Progenitor cell of endocrine pancreas (in vitro differentiated cells): Measurements from ENCODE around the gene GPR176. TPM values are rescaled to one million over a fixed set of nuclear protein-coding genes. Genes with fewer than 3 reads are reported as not detected.

Experiments used
- DNase-seq: peaks from one replicate; pipeline ENCODE4 v3.0.0; 2021; ENCODE audit warnings: low spot score; ENCODE audit not compliant: unreplicated experiment
- H3K27ac Mint-ChIP-seq: 2 replicates; pipeline ENCODE4 v1.8.0; 2021; ENCODE audit warnings: mild to moderate bottlenecking, moderate library complexity, mixed read lengths
- H3K27me3 Mint-ChIP-seq: 2 replicates; pipeline ENCODE4 v1.8.0; 2021; ENCODE audit warnings: mixed read lengths
- H3K36me3 Mint-ChIP-seq: 2 replicates; pipeline ENCODE4 v1.8.0; 2022; ENCODE audit warnings: mixed read lengths; ENCODE audit not compliant: insufficient read depth
- H3K4me1 Mint-ChIP-seq: 2 replicates; pipeline ENCODE4 v1.8.0; 2021; ENCODE audit warnings: low read depth, mixed read lengths
- H3K4me3 Mint-ChIP-seq: 2 replicates; pipeline ENCODE4 v1.8.0; 2021; ENCODE audit warnings: low read depth, mild to moderate bottlenecking, moderate library complexity, mixed read lengths
- H3K9me3 Mint-ChIP-seq: 2 replicates; pipeline ENCODE4 v1.8.0; 2021; ENCODE audit warnings: low read depth, mixed read lengths
- CTCF ChIP-seq: fragments of 200-600 bp; sonication (generic); IDR thresholded peaks from one replicate; pipeline ENCODE4 v1.5.0; 2021; ENCODE audit warnings: antibody characterized with exemption, mild to moderate bottlenecking; ENCODE audit not compliant: unreplicated experiment
- total RNA-seq: library from RNA; stranded (reverse); gene quantifications from 2 replicates; pipeline ENCODE4 v1.2.1, GENCODE V29; 2021

The GPR176 gene
- total RNA-seq, 1 donor from 2014 or later: 1.0 TPM

GRCh38 chr15:39919411-39919747 lies 687 bp downstream of the GPR176 start:
- peaks cover 14% of the 10 kb centered on the region for H3K4me1 Mint-ChIP-seq
- H3K9me3 Mint-ChIP-seq: peaks cover 10% of the 10 kb centered on the region
- H3K36me3 Mint-ChIP-seq: no peaks in the 10 kb centered on the region
- H3K4me3 Mint-ChIP-seq: peak overlapping the region; percentile 64
- H3K27ac Mint-ChIP-seq: no peak overlapping the region
- no peak for DNase-seq
- peaks cover 22% of the 10 kb centered on the region for H3K27me3 Mint-ChIP-seq
- TF ChIP-seq CTCF: no peak

GRCh38 chr15:39918688-39919385 lies 1.2 kb downstream of the GPR176 start:
- TF ChIP-seq CTCF: no peak
- peaks cover 10% of the 10 kb centered on the region for H3K9me3 Mint-ChIP-seq
- no peaks in the 10 kb centered on the region for H3K36me3 Mint-ChIP-seq

GRCh38 chr15:39914977-39915376 lies 5.1 kb downstream of the GPR176 start:
- H3K9me3 Mint-ChIP-seq: peaks cover 4% of the 10 kb centered on the region
- H3K27ac Mint-ChIP-seq: no peak overlapping the region
- DNase-seq: no peak
- no peak for TF ChIP-seq CTCF
- H3K36me3 Mint-ChIP-seq: no peaks in the 10 kb centered on the region
- no peaks in the 10 kb centered on the region for H3K4me1 Mint-ChIP-seq
- no peak overlapping the region for H3K4me3 Mint-ChIP-seq
- H3K27me3 Mint-ChIP-seq: peaks cover 25% of the 10 kb centered on the region

More at GRCh38 chr15:39918688-39919385, 1.2 kb downstream of the GPR176 start:
- Mint-ChIP-seq H3K27me3 (peaks cover 22% of the 10 kb centered on the region), H3K27ac (peak overlapping the region; percentile 30), H3K4me3 (peak overlapping the region; percentile 46), H3K4me1 (peaks cover 14% of the 10 kb centered on the region)
- no peak for DNase-seq

- H3K36me3 Mint-ChIP-seq: no peaks in the 10 kb centered on the region
- H3K27ac Mint-ChIP-seq: no peak overlapping the region
- no peak overlapping the region for H3K4me3 Mint-ChIP-seq
- H3K9me3 Mint-ChIP-seq: no peaks in the 10 kb centered on the region
- no peak for DNase-seq
- H3K27me3 Mint-ChIP-seq: peaks cover 9% of the 10 kb centered on the region
- peaks cover 4% of the 10 kb centered on the region for H3K4me1 Mint-ChIP-seq
- TF ChIP-seq CTCF: no peak
Measured at GRCh38 chr15:39909007-39909406, 11.1 kb downstream of the GPR176 start.

- no peak overlapping the region for H3K27ac Mint-ChIP-seq
- TF ChIP-seq CTCF: no peak
Measured at GRCh38 chr15:39908186-39908585, 11.9 kb downstream of the GPR176 start.

More at GRCh38 chr15:39908186-39908585, 11.9 kb downstream of the GPR176 start:
- no peak overlapping the region for H3K4me3 Mint-ChIP-seq
- no peaks in the 10 kb centered on the region for H3K9me3 Mint-ChIP-seq
- no peaks in the 10 kb centered on the region for H3K36me3 Mint-ChIP-seq
- H3K27me3 Mint-ChIP-seq: peaks cover 9% of the 10 kb centered on the region
- no peak for DNase-seq
- H3K4me1 Mint-ChIP-seq: peaks cover 4% of the 10 kb centered on the region
